Heart left ventricle (tissue), 13 donors: ENCODE data around the gene RBMX.

Source experiments
- POLR2A ChIP-seq, 2 donors: fragments of 450-650 bp; IDR thresholded peaks; one replicate each; pipeline ENCODE4 v1.6.1; 2017; ENCODE audit warnings: antibody characterized with exemption in 2 of 2, mild to moderate bottlenecking in 2 of 2, moderate library complexity in 2 of 2
- TF ChIP-seq, protein P1 (sequence below), 12 donors: fragments of 200-600 bp; sonication (generic) in 4 of 12; IDR thresholded peaks; one replicate each; pipeline versions ENCODE4 v1.5.0 to v1.8.0; 2018 to 2022; ENCODE audit warnings: antibody characterized with exemption in 12 of 12, mild to moderate bottlenecking in 5 of 12
- donor health status: ischemic (EF 13 %, LVEDD 7.1; RV severe dilation, severe dysfunction).
- donor health status: DM: no; HTN: yes; CAD: no.
- donor health status: DM: no; HTN: no; CAD: no.
- donor health status: ischemic (EF 25% LVEDD 6.9; RV normal size, moderate dysfunction).
- donor health status: ischemic (EF 25% LVEDD 5.7; RV mildly dilated, moderate dysfunction).
- donor health status: ischemic (EF 35%, LVEDD 5.7; RV mildly dilated, moderate dysfunction).
- donor health status: nonischemic (EF 11% LVEDD 7.7; RV severe dilation, severe dysfunction).
- donor health status: DM: yes; HTN: yes; CAD: no.
- donor health status: PGD.
- donor health status: ischemic (EF 29% LVEDD 5.4; RV normal size, mild dysfunction).
- donor health status: nonischemic (EF 23%, LVEDD 6.1; RV moderate dilation, normal function).

DNA sequence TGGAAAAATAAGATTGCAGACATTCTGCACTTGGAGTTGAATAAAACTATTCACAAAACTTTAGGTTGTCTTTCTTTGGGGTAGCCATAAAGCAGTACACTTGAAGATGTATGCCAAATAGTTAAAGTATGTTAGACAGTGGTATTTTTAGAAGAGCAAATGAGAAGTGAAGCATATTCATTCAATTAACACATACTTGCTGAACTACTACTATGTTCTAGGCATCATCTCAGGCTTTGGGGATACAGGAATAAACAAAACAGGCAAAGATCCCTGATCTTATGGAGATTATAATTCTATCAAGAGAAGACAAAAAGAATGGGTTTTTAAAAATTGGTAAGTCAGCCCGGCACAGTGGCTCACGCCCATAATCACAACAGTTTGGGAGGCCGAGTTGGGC, 29.0 kb downstream of the RBMX start:
- TF ChIP-seq, protein P1, sequence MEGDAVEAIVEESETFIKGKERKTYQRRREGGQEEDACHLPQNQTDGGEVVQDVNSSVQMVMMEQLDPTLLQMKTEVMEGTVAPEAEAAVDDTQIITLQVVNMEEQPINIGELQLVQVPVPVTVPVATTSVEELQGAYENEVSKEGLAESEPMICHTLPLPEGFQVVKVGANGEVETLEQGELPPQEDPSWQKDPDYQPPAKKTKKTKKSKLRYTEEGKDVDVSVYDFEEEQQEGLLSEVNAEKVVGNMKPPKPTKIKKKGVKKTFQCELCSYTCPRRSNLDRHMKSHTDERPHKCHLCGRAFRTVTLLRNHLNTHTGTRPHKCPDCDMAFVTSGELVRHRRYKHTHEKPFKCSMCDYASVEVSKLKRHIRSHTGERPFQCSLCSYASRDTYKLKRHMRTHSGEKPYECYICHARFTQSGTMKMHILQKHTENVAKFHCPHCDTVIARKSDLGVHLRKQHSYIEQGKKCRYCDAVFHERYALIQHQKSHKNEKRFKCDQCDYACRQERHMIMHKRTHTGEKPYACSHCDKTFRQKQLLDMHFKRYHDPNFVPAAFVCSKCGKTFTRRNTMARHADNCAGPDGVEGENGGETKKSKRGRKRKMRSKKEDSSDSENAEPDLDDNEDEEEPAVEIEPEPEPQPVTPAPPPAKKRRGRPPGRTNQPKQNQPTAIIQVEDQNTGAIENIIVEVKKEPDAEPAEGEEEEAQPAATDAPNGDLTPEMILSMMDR (IDR thresholded peaks at IDR 0.05), result no peak
- no peak for TF ChIP-seq POLR2A (IDR thresholded peaks at IDR 0.05)
